ENCODE measurements around the gene HOXA3.

GRCh38 chr7:27160546-27161213 lies 8.3 kb upstream of the HOXA3 start:
- peak; percentile 99 to 100 (median 99) for TF ChIP-seq CTCF (IDR thresholded peaks at IDR 0.05)
- no peak for TF ChIP-seq POLR2A (IDR thresholded peaks at IDR 0.05)

Measured in esophagus squamous epithelium (tissue), 4 donors.